ENCODE results near the gene TMEM63C.

DNA sequence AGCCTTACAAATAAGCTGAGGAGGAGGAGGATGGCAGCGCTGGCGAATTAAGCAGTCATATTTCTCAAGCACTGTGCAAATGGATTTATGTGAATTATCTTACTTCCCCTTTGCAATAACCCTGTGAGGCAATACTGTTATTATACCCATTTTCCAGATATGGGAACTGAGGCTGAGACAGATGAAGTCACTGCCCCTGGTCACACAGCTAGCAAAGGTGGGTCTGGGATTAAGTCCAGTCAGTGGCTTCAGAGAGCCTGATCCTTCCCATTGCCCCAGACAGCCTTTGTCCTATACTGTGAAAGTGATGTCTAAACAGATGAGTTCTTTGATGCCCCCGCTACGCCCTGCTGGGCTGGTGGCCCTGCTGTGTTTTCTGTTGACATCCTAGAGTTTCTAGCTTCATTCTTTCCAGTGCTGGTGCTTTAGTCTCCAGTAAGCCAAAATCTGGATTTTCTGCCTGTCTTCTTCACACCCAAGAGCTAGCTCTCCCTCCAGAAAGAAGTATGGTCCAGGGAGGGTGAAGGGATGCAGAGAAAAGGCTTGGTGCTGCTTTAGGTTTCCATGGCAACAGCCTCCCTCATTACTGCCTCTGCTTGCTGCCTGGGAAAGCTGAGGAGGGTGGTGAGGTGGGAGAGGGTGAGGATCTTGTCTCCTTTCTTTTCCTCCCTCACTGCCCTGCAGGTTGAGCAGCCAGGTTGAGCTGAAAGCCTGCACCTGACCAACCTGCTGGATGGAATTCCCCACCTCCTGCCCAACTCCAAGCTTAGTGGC, 30.7 kb downstream of the TMEM63C start:
- TF ChIP-seq POLR2AphosphoS5 (IDR thresholded peaks at IDR 0.05; ENCODE audit: low read depth, low read length) = no peak
- TF ChIP-seq CTCF (IDR thresholded peaks at IDR 0.05 in 2 of 3, conservative IDR thresholded peaks at IDR 0.05 in 1 of 3; ENCODE audit: borderline replicate concordance in 1 of 3, insufficient read depth in 1 of 3, low read depth in 2 of 3, low read length in 2 of 3) = no peak
- TF ChIP-seq EZH2 (IDR thresholded peaks at IDR 0.05) = no peak
- TF ChIP-seq RAD21 (IDR thresholded peaks at IDR 0.05; ENCODE audit: low read depth) = no peak
- TF ChIP-seq CBX3 (IDR thresholded peaks at IDR 0.05; ENCODE audit: low read depth) = no peak
- TF ChIP-seq POLR2A (IDR thresholded peaks at IDR 0.05; ENCODE audit: borderline replicate concordance, extremely low read depth, insufficient read depth, insufficient read length) = no peak

All from HCT116 (cell line).